ENCODE measurements around the gene GDPD4.

- TF ChIP-seq CTCF (IDR thresholded peaks at IDR 0.05) (no peak), POLR2AphosphoS5 (IDR thresholded peaks at IDR 0.05) (no peak), POLR2A (IDR thresholded peaks at IDR 0.05) (no peak), EP300 (IDR thresholded peaks at IDR 0.05; ENCODE audit: low read depth) (no peak)
Observed at GRCh38 chr11:77204754-77205466, 96.6 kb downstream of the GDPD4 start.

Data from transverse colon (tissue), 4 donors.